ENCODE data around the gene HCK.

DNA sequence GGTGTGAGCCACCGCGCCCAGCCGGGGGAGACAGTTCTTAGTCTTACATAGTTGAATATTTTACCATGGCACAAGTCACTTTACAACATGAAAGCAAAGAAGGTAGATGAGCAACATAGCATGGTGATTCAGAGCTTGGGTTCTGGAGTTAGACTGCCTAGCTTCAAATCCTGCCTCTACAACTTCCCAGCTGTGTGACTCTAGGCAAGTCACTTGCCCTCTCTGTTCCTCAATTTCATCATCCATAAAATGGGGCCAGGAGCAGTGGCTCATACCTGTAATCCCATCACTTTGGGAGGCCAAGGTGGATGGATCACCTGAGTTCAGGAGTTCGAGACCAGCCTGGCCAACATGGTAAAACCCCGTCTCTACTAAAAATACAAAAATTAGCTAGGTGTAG, 26.3 kb downstream of the HCK start:
- TF ChIP-seq, protein P1, sequence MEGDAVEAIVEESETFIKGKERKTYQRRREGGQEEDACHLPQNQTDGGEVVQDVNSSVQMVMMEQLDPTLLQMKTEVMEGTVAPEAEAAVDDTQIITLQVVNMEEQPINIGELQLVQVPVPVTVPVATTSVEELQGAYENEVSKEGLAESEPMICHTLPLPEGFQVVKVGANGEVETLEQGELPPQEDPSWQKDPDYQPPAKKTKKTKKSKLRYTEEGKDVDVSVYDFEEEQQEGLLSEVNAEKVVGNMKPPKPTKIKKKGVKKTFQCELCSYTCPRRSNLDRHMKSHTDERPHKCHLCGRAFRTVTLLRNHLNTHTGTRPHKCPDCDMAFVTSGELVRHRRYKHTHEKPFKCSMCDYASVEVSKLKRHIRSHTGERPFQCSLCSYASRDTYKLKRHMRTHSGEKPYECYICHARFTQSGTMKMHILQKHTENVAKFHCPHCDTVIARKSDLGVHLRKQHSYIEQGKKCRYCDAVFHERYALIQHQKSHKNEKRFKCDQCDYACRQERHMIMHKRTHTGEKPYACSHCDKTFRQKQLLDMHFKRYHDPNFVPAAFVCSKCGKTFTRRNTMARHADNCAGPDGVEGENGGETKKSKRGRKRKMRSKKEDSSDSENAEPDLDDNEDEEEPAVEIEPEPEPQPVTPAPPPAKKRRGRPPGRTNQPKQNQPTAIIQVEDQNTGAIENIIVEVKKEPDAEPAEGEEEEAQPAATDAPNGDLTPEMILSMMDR (IDR thresholded peaks at IDR 0.05): no peak
- no peak for TF ChIP-seq POLR2A (IDR thresholded peaks at IDR 0.05)

Measured in esophagus squamous epithelium (tissue), 4 donors.